HEK293 (cell line): Measurements from ENCODE around the gene C1orf174.

Source experiments
- CTCF ChIA-PET: fragments of 350-600 bp; formaldehyde crosslinking; extraction: SDS; loops from one replicate; lab custom pipeline; 2021; ENCODE audit warnings: antibody characterized with exemption; lab: Yijun Ruan, JAX
- POLR2A ChIA-PET: fragments of 300-600 bp; formaldehyde crosslinking; extraction: SDS; loops from one replicate; lab custom pipeline; 2020; ENCODE audit warnings: antibody characterized with exemption, inconsistent platforms; lab: Yijun Ruan, JAX
- H3K27ac ChIP-seq: fragments of 200-500 bp; sonication (Bioruptor generic); 2 replicates; pipeline ENCODE4 v1.5.1; 2014; ENCODE audit warnings: low read depth, low read length, control low read depth, inconsistent platforms; ENCODE audit errors: extremely low read depth
- H3K36me3 ChIP-seq, 2 experiments: fragments of 200-500 bp in 1 of 2; sonication (Bioruptor generic) in 1 of 2; 1 replicate in 1 of 2; 2 replicates in 1 of 2; pipeline ENCODE4 v1.5.1; 2014 to 2017; ENCODE audit warnings: inconsistent platforms in 2 of 2, low read length in 2 of 2; ENCODE audit not compliant: control insufficient read depth in 2 of 2, insufficient read depth in 1 of 2
- H3K4me1 ChIP-seq: fragments of 200-500 bp; sonication (Bioruptor generic); 2 replicates; pipeline ENCODE4 v1.5.1; 2014; ENCODE audit warnings: mild to moderate bottlenecking, low read length, inconsistent platforms; ENCODE audit not compliant: control insufficient read depth, insufficient read depth
- H3K4me3 ChIP-seq: 2 replicates; pipeline ENCODE4 v1.5.1; 2011; ENCODE audit warnings: low read depth, mild to moderate bottlenecking, control low read depth, low read length, moderate library complexity
- H3K9me3 ChIP-seq: fragments of 200-500 bp; sonication (Bioruptor generic); 2 replicates; pipeline ENCODE4 v1.5.1; 2014; ENCODE audit warnings: low read depth, low read length, inconsistent platforms; ENCODE audit not compliant: control insufficient read depth, insufficient read depth
- FEZF1 ChIP-seq: fragments of 450-650 bp; formaldehyde crosslinking; IDR thresholded peaks from 2 replicates; pipeline ENCODE4 v1.5.1; 2016; ENCODE audit warnings: missing biosample characterization, missing genetic modification characterization
- GFI1B ChIP-seq: fragments of 450-650 bp; formaldehyde crosslinking; IDR thresholded peaks from 2 replicates; pipeline ENCODE4 v1.5.1; 2016; ENCODE audit warnings: missing biosample characterization, missing genetic modification characterization
- KLF1 ChIP-seq: fragments of 450-650 bp; formaldehyde crosslinking; IDR thresholded peaks from 2 replicates; pipeline ENCODE4 v1.5.1; 2016; ENCODE audit warnings: missing biosample characterization, missing genetic modification characterization
- PRDM4 ChIP-seq: fragments of 450-650 bp; formaldehyde crosslinking; IDR thresholded peaks from 2 replicates; pipeline ENCODE4 v1.5.1; 2017; ENCODE audit warnings: missing biosample characterization, missing genetic modification characterization
- SALL2 ChIP-seq: fragments of 450-650 bp; formaldehyde crosslinking; IDR thresholded peaks from 2 replicates; pipeline ENCODE4 v1.5.0; 2017; ENCODE audit warnings: missing biosample characterization, mild to moderate bottlenecking, missing genetic modification characterization, borderline replicate concordance
- WT1 ChIP-seq: fragments of 450-650 bp; formaldehyde crosslinking; IDR thresholded peaks from 2 replicates; pipeline ENCODE4 v1.5.1; 2016; ENCODE audit warnings: missing biosample characterization, missing genetic modification characterization
- ZBTB48 ChIP-seq: fragments of 450-650 bp; formaldehyde crosslinking; IDR thresholded peaks from 2 replicates; pipeline ENCODE4 v1.5.1; 2016; ENCODE audit warnings: missing biosample characterization, missing genetic modification characterization
- ZFHX2 ChIP-seq: fragments of 450-650 bp; formaldehyde crosslinking; conservative IDR thresholded peaks from 2 replicates; pipeline ENCODE4 v1.5.1; 2016; ENCODE audit warnings: missing biosample characterization, missing genetic modification characterization
- ZNF10 ChIP-seq: fragments of 450-650 bp; formaldehyde crosslinking; IDR thresholded peaks from 2 replicates; pipeline ENCODE4 v1.5.1; 2017; ENCODE audit warnings: missing biosample characterization, missing genetic modification characterization
- ZNF140 ChIP-seq: fragments of 450-650 bp; formaldehyde crosslinking; IDR thresholded peaks from 2 replicates; pipeline ENCODE4 v1.5.1; 2016; ENCODE audit warnings: missing biosample characterization, missing genetic modification characterization
- ZNF354C ChIP-seq: fragments of 450-650 bp; formaldehyde crosslinking; IDR thresholded peaks from 2 replicates; pipeline ENCODE4 v1.5.1; 2016; ENCODE audit warnings: missing biosample characterization, missing genetic modification characterization, low read depth, borderline replicate concordance
- ZNF362 ChIP-seq: fragments of 450-650 bp; formaldehyde crosslinking; IDR thresholded peaks from 2 replicates; pipeline ENCODE4 v1.5.1; 2016; ENCODE audit warnings: missing biosample characterization, missing genetic modification characterization
- ZNF423 ChIP-seq: fragments of 450-650 bp; formaldehyde crosslinking; IDR thresholded peaks from 2 replicates; pipeline ENCODE4 v1.5.1; 2016; ENCODE audit warnings: missing biosample characterization, missing genetic modification characterization
- ZNF433 ChIP-seq: fragments of 450-650 bp; formaldehyde crosslinking; IDR thresholded peaks from 2 replicates; pipeline ENCODE4 v1.5.1; 2016; ENCODE audit warnings: missing biosample characterization, missing genetic modification characterization, low read depth
- ZNF449 ChIP-seq: fragments of 450-650 bp; formaldehyde crosslinking; IDR thresholded peaks from 2 replicates; pipeline ENCODE4 v1.5.1; 2017; ENCODE audit warnings: missing biosample characterization, mild to moderate bottlenecking, missing genetic modification characterization, moderate library complexity
- ZNF580 ChIP-seq: fragments of 450-650 bp; formaldehyde crosslinking; IDR thresholded peaks from 2 replicates; pipeline ENCODE4 v1.5.1; 2016; ENCODE audit warnings: missing biosample characterization, missing genetic modification characterization
- ZNF626 ChIP-seq: fragments of 450-650 bp; sonication (Bioruptor Pico); formaldehyde crosslinking; IDR thresholded peaks from 2 replicates; pipeline ENCODE4 v1.5.1; 2018; ENCODE audit warnings: missing biosample characterization, missing genetic modification characterization, inconsistent platforms
- ZNF76 ChIP-seq: fragments of 450-650 bp; formaldehyde crosslinking; IDR thresholded peaks from 2 replicates; pipeline ENCODE4; 2016; ENCODE audit warnings: low read depth, missing biosample characterization, missing genetic modification characterization, borderline replicate concordance
- ZNF792 ChIP-seq: fragments of 450-650 bp; formaldehyde crosslinking; IDR thresholded peaks from 2 replicates; pipeline ENCODE4 v1.5.1; 2016; ENCODE audit warnings: missing biosample characterization, missing genetic modification characterization
- ZXDB ChIP-seq: fragments of 450-650 bp; formaldehyde crosslinking; IDR thresholded peaks from 2 replicates; pipeline ENCODE4 v1.5.1; 2016; ENCODE audit warnings: missing biosample characterization, missing genetic modification characterization

The C1orf174 gene

GRCh38 chr1:3850857-3851256 is 49.2 kb downstream of the C1orf174 start:
- ChIA-PET POLR2A (no interaction called here), CTCF (no interaction called here)
- Histone ChIP-seq H3K27ac (no peak overlapping the region), H3K9me3 (no peaks in the 10 kb centered on the region), H3K4me1 (no peaks in the 10 kb centered on the region; the same call in 1 of the 2 replicates), H3K36me3 (peaks cover 0 to 62% of the 10 kb centered on the region in 2 experiments), H3K4me3 (no peak overlapping the region)
- TF ChIP-seq WT1 (tag by site-specific recombination) (no peak), ZNF76 (no peak), ZNF362 (tag by site-specific recombination) (no peak), ZNF140 (tag by site-specific recombination) (no peak), ZNF433 (tag by site-specific recombination) (no peak), KLF1 (tag by site-specific recombination) (no peak), ZFHX2 (no peak), ZNF792 (no peak), ZNF10 (tag by site-specific recombination) (no peak), ZNF423 (tag by site-specific recombination) (no peak), ZNF354C (no peak), ZBTB48 (tag by site-specific recombination) (no peak)

GRCh38 chr1:3847081-3847480 is 53.0 kb downstream of the C1orf174 start:
- no peaks in the 10 kb centered on the region for H3K4me1 ChIP-seq
- no peaks in the 10 kb centered on the region for H3K9me3 ChIP-seq
- TF ChIP-seq FEZF1 (tag by site-specific recombination), result no peak
- ChIA-PET CTCF (no interaction called here), POLR2A (no interaction called here)
- no peak overlapping the region for H3K4me3 ChIP-seq
- peaks cover 14 to 91% of the 10 kb centered on the region in 2 experiments for H3K36me3 ChIP-seq
- no peak overlapping the region for H3K27ac ChIP-seq

- CTCF ChIA-PET, result interaction anchor here (0.9 kb wide), 1 partner anchor 122 kb away, joined by 4 read pairs; no protein-coding TSS in a partner anchor
- H3K27ac ChIP-seq, result no peak overlapping the region
- no peak overlapping the region for H3K4me3 ChIP-seq
- POLR2A ChIA-PET, result interaction anchor here (0.6 kb wide), 1 partner anchor 54 kb away, joined by 4 read pairs; the partner anchor contains the start of gene C1orf174
- no peaks in the 10 kb centered on the region for H3K4me1 ChIP-seq
- peaks cover 16 to 89% of the 10 kb centered on the region in 2 experiments for H3K36me3 ChIP-seq
- no peaks in the 10 kb centered on the region for H3K9me3 ChIP-seq
- TF ChIP-seq GFI1B (tag by site-specific recombination) (no peak), ZXDB (no peak), KLF1 (tag by site-specific recombination) (no peak), ZNF580 (tag by site-specific recombination) (no peak), ZNF449 (no peak), ZNF626 (tag by site-specific recombination) (no peak), PRDM4 (tag by site-specific recombination) (no peak), ZNF140 (tag by site-specific recombination) (no peak), SALL2 (tag by site-specific recombination) (no peak)
- TF ChIP-seq, all 188 proteins: peak for 0
These were observed 53.5 kb downstream of the C1orf174 start for GRCh38 chr1:3846541-3846940.
